Neutrophil (primary cell): ENCODE data around the gene ARHGEF25.

Experiments used
- H3K27ac ChIP-seq: fragments of 200-600 bp; sonication (generic); 2 replicates; pipeline ENCODE4 v1.5.1; 2016; ENCODE audit warnings: mild to moderate bottlenecking, moderate library complexity
- H3K27me3 ChIP-seq: fragments of 200-600 bp; sonication (generic); 2 replicates; pipeline ENCODE4 v1.6.0; 2016; ENCODE audit warnings: mild to moderate bottlenecking
- H3K36me3 ChIP-seq: fragments of 200-600 bp; sonication (generic); 2 replicates; pipeline ENCODE4 v1.5.1; 2017
- H3K4me1 ChIP-seq, 2 experiments: fragments of 200-600 bp in 1 of 2; sonication (generic) in 1 of 2; 1 replicate in 1 of 2; 2 replicates in 1 of 2; pipeline versions ENCODE4 v1.5.1 to v1.6.1; 2013 to 2016; ENCODE audit warnings: low read depth in 1 of 2, low read length in 1 of 2, mild to moderate bottlenecking in 1 of 2, moderate library complexity in 1 of 2; ENCODE audit not compliant: control insufficient read depth in 1 of 2, insufficient read depth in 1 of 2
- H3K4me3 ChIP-seq, 2 experiments: fragments of 200-600 bp in 1 of 2; sonication (generic) in 1 of 2; 1 replicate in 1 of 2; 2 replicates in 1 of 2; pipeline ENCODE4 v1.5.1; 2013 to 2016; ENCODE audit warnings: low read depth in 1 of 2, low read length in 1 of 2, mild to moderate bottlenecking in 1 of 2, moderate library complexity in 1 of 2
- H3K9me3 ChIP-seq: fragments of 200-600 bp; sonication (generic); 2 replicates; pipeline ENCODE4 v1.5.1; 2016
- TF ChIP-seq, protein P1 (sequence below): fragments of 200-600 bp; sonication (generic); IDR thresholded peaks from 2 replicates; pipeline ENCODE4 v1.5.1; 2016; ENCODE audit warnings: antibody characterized with exemption

ARHGEF25 gene

DNA sequence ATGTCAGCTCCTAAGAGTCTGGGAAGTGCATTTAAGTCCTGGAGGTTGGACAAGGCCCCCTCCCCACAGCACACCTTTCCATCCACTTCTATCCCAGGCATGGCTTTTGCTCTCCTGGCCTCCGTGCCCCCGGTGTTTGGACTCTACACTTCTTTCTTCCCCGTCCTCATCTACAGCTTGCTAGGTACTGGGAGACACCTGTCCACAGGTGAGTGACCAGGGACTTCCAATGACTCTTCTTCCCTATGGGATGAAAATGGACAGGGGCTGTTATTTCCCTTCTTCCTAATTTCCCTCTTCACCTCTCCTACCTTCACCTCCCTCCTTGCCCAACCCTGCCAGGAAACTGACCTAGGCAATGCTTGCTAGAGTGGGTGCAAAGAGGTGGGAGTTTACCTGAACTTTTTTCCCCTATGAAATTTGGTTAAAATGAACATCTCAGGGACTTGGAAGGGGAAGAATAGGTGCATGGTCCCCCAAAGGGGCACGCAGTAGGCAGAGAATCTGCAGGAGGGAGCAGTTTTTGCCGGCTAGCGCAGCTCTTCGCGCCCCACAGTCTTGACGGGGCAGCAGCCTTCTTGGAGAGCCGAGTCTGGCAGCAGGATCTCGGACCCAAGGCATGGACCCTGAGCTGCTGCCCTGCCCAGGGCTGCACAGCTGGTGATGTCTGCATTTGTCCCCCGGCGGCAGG lies 9.2 kb downstream of the ARHGEF25 start:
- TF ChIP-seq, protein P1, sequence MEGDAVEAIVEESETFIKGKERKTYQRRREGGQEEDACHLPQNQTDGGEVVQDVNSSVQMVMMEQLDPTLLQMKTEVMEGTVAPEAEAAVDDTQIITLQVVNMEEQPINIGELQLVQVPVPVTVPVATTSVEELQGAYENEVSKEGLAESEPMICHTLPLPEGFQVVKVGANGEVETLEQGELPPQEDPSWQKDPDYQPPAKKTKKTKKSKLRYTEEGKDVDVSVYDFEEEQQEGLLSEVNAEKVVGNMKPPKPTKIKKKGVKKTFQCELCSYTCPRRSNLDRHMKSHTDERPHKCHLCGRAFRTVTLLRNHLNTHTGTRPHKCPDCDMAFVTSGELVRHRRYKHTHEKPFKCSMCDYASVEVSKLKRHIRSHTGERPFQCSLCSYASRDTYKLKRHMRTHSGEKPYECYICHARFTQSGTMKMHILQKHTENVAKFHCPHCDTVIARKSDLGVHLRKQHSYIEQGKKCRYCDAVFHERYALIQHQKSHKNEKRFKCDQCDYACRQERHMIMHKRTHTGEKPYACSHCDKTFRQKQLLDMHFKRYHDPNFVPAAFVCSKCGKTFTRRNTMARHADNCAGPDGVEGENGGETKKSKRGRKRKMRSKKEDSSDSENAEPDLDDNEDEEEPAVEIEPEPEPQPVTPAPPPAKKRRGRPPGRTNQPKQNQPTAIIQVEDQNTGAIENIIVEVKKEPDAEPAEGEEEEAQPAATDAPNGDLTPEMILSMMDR: no peak

DNA sequence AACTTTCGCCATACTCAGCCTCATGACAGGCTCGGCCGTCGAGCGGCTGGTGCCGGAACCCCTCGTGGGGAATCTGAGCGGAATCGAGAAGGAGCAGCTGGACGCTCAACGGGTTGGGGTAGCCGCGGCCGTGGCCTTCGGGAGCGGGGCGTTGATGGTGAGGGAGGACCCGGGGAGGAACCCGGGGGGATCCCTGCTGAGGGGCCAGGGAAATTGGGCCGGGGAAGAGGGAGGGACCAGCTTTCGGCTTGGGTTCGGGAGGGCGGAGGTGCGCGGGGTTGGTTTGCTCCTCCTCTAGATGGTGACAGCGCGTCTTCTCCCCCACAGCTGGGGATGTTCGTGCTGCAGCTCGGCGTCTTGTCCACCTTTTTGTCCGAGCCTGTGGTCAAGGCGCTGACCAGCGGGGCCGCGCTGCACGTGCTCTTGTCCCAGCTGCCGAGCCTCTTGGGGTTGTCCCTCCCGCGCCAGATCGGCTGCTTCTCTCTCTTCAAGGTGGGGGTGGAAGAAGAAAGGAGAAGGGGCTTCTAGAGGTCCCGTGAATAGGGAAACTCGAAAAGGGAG lies 9.8 kb downstream of the ARHGEF25 start:
- Histone ChIP-seq H3K36me3 (no peaks in the 10 kb centered on the region), H3K9me3 (no peaks in the 10 kb centered on the region), H3K27me3 (peaks cover 100% of the 10 kb centered on the region), H3K4me1 (peaks cover 20 to 25% of the 10 kb centered on the region in 2 experiments), H3K27ac (no peak overlapping the region), H3K4me3 (peak overlapping the region; percentile 26 to 61)
- TF ChIP-seq, protein P1: no peak

More for the DNA sequence above, 9.2 kb downstream of the ARHGEF25 start:
- Histone ChIP-seq H3K4me1 (peaks cover 20 to 25% of the 10 kb centered on the region in 2 experiments), H3K27me3 (peaks cover 100% of the 10 kb centered on the region), H3K27ac (no peak overlapping the region), H3K4me3 (peak overlapping the region in 1 of 2 experiments; percentile 61), H3K9me3 (no peaks in the 10 kb centered on the region), H3K36me3 (no peaks in the 10 kb centered on the region)

DNA sequence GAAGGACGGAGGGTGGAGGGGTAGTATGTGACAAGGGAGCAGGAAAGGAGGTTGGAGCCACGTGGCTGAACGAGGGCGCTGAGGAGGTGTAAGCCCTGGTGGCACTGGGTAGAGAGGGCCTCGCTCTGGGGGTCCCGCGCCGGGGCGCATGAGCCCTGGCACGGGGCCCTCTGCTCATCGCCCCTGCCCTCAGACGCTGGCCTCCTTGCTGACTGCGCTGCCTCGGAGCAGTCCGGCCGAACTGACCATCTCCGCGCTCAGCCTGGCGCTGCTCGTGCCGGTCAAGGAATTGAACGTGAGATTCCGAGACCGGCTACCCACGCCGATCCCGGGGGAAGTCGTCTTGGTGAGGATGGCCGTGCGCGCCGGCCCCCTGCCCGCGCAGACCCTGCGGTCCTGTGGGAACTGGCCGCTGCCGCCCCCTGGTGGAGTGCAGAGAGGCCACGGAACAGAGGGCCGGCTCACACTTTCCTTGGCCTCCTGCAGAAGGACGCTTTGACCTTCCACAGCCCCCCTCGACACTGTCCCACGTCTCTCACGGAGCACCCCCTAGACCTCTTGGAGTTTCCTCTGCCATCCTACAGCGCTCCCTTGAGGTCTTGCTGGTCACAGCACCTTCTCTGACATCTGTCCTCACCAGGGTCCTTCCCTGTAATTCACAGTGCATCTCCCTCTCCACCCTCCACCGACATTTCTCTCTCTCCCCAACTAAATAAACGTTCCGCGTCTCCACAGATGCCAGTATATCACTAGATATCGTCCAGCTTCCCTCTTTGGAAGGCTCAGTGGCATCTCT lies 10.5 kb downstream of the ARHGEF25 start:
- Histone ChIP-seq H3K36me3 (no peaks in the 10 kb centered on the region), H3K4me3 (peak overlapping the region; percentile 26 to 61), H3K27me3 (peaks cover 100% of the 10 kb centered on the region), H3K27ac (no peak overlapping the region), H3K4me1 (peaks cover 20 to 25% of the 10 kb centered on the region in 2 experiments), H3K9me3 (no peaks in the 10 kb centered on the region)
- TF ChIP-seq, protein P1: peak; percentile 64

DNA sequence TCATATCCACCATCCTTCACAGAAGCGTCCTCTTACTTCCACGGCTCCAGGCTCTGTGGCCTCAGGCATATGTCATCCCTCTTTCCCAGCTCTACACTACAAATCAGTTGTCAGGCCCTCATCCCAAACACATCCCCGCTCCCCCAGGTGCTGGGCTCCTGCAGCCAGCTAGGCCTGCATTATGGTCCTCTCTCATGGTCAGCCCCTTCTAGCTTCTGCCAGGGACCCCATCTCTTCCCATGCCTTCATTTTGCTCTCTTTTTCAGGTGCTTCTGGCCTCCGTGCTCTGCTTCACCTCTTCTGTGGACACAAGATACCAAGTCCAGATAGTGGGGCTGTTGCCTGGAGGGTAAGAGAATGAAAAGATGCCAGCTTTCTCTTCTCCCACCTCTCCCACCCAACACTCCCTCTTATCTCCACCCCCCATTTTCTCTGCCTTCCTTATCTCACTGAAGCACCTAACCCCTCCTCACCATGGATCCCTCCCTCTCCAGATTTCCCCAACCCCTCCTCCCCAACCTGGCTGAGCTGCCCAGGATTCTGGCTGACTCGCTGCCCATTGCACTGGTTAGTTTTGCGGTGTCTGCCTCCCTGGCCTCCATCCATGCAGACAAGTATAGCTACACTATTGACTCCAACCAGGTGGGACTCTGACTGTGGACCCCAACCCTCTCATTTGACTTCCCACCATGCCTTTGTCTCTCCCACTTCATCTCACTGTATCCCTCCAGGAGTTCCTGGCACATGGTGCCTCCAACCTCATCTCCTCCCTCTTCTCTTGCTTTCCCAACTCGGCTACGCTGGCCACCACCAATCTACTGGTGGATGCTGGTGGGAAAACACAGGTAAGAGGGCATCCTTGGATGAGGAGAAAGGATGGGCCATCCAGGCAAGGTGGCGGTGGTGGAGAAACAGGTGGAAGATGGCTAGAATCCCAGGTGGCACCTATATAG lies 11.3 kb downstream of the ARHGEF25 start:
- Histone ChIP-seq H3K9me3 (no peaks in the 10 kb centered on the region), H3K27ac (no peak overlapping the region), H3K4me1 (peaks cover 20 to 28% of the 10 kb centered on the region in 2 experiments), H3K4me3 (no peak overlapping the region), H3K27me3 (peaks cover 100% of the 10 kb centered on the region), H3K36me3 (no peaks in the 10 kb centered on the region)
- TF ChIP-seq, protein P1: no peak

DNA sequence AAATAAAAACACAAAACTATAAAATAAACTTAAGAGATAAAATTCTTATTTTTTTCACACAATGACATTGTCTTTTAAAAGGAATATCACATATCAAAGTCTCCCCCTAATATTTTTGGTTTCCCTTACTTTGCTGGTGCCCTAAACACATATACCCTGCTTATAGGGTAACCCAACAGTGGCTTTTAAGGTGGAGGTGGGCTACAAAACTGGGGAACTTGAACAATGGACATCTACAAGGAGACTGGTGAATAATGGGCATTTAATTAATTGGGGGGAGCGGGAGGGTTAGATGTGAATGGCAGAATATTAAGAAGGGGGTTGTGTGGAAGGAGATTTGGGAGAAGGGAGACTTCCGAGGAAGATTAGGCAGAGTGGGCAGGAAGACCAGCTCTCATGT lies 12.2 kb downstream of the ARHGEF25 start:
- Histone ChIP-seq H3K36me3 (no peaks in the 10 kb centered on the region), H3K27ac (no peak overlapping the region), H3K27me3 (peaks cover 100% of the 10 kb centered on the region), H3K9me3 (no peaks in the 10 kb centered on the region), H3K4me1 (peaks cover 25 to 29% of the 10 kb centered on the region in 2 experiments), H3K4me3 (no peak overlapping the region)
- TF ChIP-seq, protein P1: no peak
